Bronchial epithelial cell (primary cell): ENCODE measurements around the gene TGFA. TPM values are rescaled to one million over a fixed set of nuclear protein-coding genes. Genes with fewer than 3 reads are reported as not detected.

Experiments used
- DNase-seq: peaks from one replicate; pipeline ENCODE4 v3.0.0-alpha.2; 2010; ENCODE audit warnings: low read depth
- FAIRE-seq: peaks from 2 replicates; lab custom pipeline; 2011; peaks lifted over from hg19 to GRCh38; lab: Jason Lieb, UNC
- H3K27me3 ChIP-seq: 2 replicates; pipeline ENCODE4 v1.5.1; 2011; ENCODE audit warnings: low read length; ENCODE audit not compliant: control insufficient read depth, insufficient read depth
- H3K36me3 ChIP-seq: 2 replicates; pipeline ENCODE4 v1.5.1; 2011; ENCODE audit warnings: low read length; ENCODE audit not compliant: control insufficient read depth, insufficient read depth
- H3K4me3 ChIP-seq: 2 replicates; pipeline ENCODE4 v1.5.1; 2011; ENCODE audit warnings: mild to moderate bottlenecking, low read depth, low read length, control low read depth
- CTCF ChIP-seq: IDR thresholded peaks from 2 replicates; pipeline ENCODE4 v1.5.1; 2011; ENCODE audit warnings: mild to moderate bottlenecking, moderate library complexity, low read length, control low read depth, inconsistent platforms; ENCODE audit not compliant: insufficient read depth, severe bottlenecking
- total RNA-seq: library from RNA; depleted of rRNA; stranded (reverse); fragments of >200 nt; gene quantifications from 2 replicates; pipeline ENCODE4 v1.2.1, GENCODE V29; 2014

The TGFA gene
- total RNA-seq, 1 donor from 2014 or later = 85.3 TPM

DNA sequence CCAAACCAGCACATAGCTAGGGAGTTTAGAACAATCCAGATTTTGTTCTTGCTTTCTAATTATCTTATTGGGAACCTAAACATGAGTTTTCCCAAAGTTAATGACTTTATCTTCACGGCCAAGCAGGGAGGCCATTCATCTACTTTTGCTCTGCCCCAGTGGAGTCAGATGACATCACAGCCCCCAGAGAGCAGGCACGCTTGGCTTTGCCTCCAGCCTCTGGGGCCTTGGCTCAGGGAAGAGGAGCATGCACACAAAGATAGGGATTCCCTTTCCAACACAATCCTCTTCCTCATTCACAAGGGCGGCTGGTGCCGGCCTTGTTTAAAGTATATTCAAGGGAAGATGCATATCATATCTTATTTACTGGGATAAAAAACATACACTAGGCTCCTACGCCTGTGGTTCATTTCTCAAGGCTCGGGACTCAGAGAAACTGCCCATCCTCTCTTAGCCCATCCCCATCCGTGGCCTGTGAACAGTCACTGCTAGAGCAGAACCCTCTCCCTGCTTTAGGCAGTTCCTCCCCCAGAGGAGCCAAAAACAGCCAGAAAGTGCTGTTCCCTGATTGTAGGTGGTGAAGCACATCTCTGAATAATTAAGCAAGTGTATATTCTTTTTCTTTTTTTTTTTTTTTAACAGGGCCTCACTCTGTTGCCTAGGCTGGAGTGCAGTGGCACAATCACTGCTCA, 21.2 kb downstream of the TGFA start:
- Histone ChIP-seq H3K36me3 (no peaks in the 10 kb centered on the region), H3K27me3 (no peaks in the 10 kb centered on the region), H3K4me3 (no peak overlapping the region)
- no peak for FAIRE-seq
- DNase-seq = no peak
- TF ChIP-seq CTCF = no peak

GRCh38 chr2:70531419-70532086, 22.1 kb downstream of the TGFA start:
- no peak overlapping the region for H3K4me3 ChIP-seq
- H3K27me3 ChIP-seq = no peaks in the 10 kb centered on the region
- no peak for FAIRE-seq
- H3K36me3 ChIP-seq = no peaks in the 10 kb centered on the region
- TF ChIP-seq CTCF = no peak
- no peak for DNase-seq

DNA sequence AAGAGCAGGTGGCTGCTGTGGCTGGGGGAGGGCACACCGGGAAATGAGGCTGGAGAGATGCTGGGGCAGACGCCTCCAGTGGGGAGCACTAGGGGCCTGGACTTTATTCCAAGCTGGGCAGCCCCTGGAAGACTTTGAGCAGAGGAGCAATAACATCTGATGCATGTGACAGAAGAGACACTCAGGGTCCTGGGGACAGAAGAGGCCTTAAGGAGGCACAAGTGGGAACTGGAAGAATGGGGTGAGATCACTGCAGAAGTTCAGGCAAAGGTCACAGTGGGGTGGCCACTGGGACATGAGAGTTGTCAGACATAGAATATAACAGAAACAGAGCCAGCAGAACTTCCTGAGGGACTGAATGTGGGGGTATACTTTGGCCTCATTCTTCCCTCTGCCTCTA, 24.0 kb downstream of the TGFA start:
- TF ChIP-seq CTCF = no peak
- Histone ChIP-seq H3K27me3 (no peaks in the 10 kb centered on the region), H3K36me3 (no peaks in the 10 kb centered on the region), H3K4me3 (no peak overlapping the region)
- DNase-seq (no peak), FAIRE-seq (no peak)

- DNase-seq (no peak), FAIRE-seq (no peak)
- no peaks in the 10 kb centered on the region for H3K36me3 ChIP-seq
- no peaks in the 10 kb centered on the region for H3K27me3 ChIP-seq
- no peak for TF ChIP-seq CTCF
- no peak overlapping the region for H3K4me3 ChIP-seq
These were observed 24.7 kb downstream of the TGFA start for GRCh38 chr2:70528929-70529328.

GRCh38 chr2:70528276-70528675, 25.4 kb downstream of the TGFA start:
- DNase-seq (no peak), FAIRE-seq (no peak)
- Histone ChIP-seq H3K4me3 (no peak overlapping the region), H3K36me3 (no peaks in the 10 kb centered on the region), H3K27me3 (no peaks in the 10 kb centered on the region)
- TF ChIP-seq CTCF = no peak
